ENCODE measurements around the gene ZEB1. TPM values are rescaled to one million over a fixed set of nuclear protein-coding genes. Genes with fewer than 3 reads are reported as not detected.

ZEB1 gene
- total and polyA plus RNA-seq, 10 of the 15 experiments (the other 5 are each of a cell fraction or from before 2014, with no cell fraction given) = 10.4 to 35.6 (median 24.5) TPM

GRCh38 chr10:31437959-31438358 is 118.9 kb downstream of the ZEB1 start:
- WGBS (ENCODE audit: insufficient coverage, insufficient replicate concordance, low lambda C conversion rate, missing lambda C conversion rate) = 98% methylated on average over 4 of the region's 4 CpGs
- intact Hi-C loops (cut with micrococcal nuclease; ENCODE audit: unreplicated experiment) = no loop called here
- no peak for FAIRE-seq

More at GRCh38 chr10:31437959-31438358, 118.9 kb downstream of the ZEB1 start:
- Histone ChIP-seq H3K36me3 (ENCODE audit: control insufficient read depth in 2 of 2, insufficient read depth in 2 of 2, low read length in 1 of 2) (0 out of 4 replicates have a peak, but pooled peaks cover 0 to 3% of the 10 kb centered on the region in 2 experiments), H3K4me2 (ENCODE audit: control insufficient read depth, insufficient read depth) (no peak overlapping the region), H3K9me3 (replicated peaks; ENCODE audit: control insufficient read depth, insufficient read depth, low read length) (peaks cover 2% of the 10 kb centered on the region; the same call in 2 of the 3 replicates), H2AFZ (ENCODE audit: control insufficient read depth, low read depth, low read length) (no peak overlapping the region), H4K20me1 (ENCODE audit: control insufficient read depth, insufficient read depth) (no peaks in the 10 kb centered on the region), H3K4me1 (ENCODE audit: control insufficient read depth, insufficient read depth, low read length) (no peaks in the 10 kb centered on the region), H3K9ac (ENCODE audit: control insufficient read depth, insufficient read depth, low read length) (no peak overlapping the region), H3K4me3 (no peak overlapping the region), H3K79me2 (ENCODE audit: control insufficient read depth, insufficient read depth, low read length) (peaks cover 9% of the 10 kb centered on the region), H3K27me3 (replicated peaks in 1 of 2; ENCODE audit: control insufficient read depth in 2 of 2, insufficient read depth in 2 of 2, low read length in 1 of 2) (no peaks in the 10 kb centered on the region), H3K27ac (ENCODE audit: control insufficient read depth, insufficient read depth) (no peak overlapping the region)
- ChIA-PET RAD21 (ENCODE audit: unreplicated experiment) (no interaction called here), CTCF (interaction anchor here (1.0 kb wide), 1 partner anchor 12 kb away, joined by 3 read pairs; no protein-coding TSS in a partner anchor), POLR2A (no interaction called here), SMC1A (ENCODE audit: uncharacterized antibody, unreplicated experiment) (no interaction called here)
- DNase-seq (ENCODE audit: low read depth, low spot score) = no peak
- in situ Hi-C loops (cut with MboI) = no loop called here
- ATAC-seq = no peak
- BruUV-seq (replicated peaks) = no TSS peak
- no peak for TF ChIP-seq BCL3 (IDR thresholded peaks at IDR 0.05; ENCODE audit: borderline replicate concordance, insufficient read depth, low read depth, low read length, poor library complexity, severe bottlenecking)
- no peak for TF ChIP-seq ZBTB11 (CRISPR knock-in tag; IDR thresholded peaks at IDR 0.05)
- no peak for TF ChIP-seq POLR2AphosphoS5 (IDR thresholded peaks at IDR 0.05; ENCODE audit: low read length)
- TF ChIP-seq ZNF217 (IDR thresholded peaks at IDR 0.05) = no peak
- no peak for TF ChIP-seq RUNX3 (IDR thresholded peaks at IDR 0.05; ENCODE audit: low read length)
- TF ChIP-seq BCL11A (IDR thresholded peaks at IDR 0.05; ENCODE audit: low read depth, low read length) = no peak
- TF ChIP-seq IKZF2 (IDR thresholded peaks at IDR 0.05) = no peak
- no peak for TF ChIP-seq SMC3 (IDR thresholded peaks at IDR 0.05; ENCODE audit: borderline replicate concordance, low read length)
